SW 1271 (cell line): Measurements from ENCODE around the gene PIM3.

ENCODE experiments used
- DNase-seq, 2 experiments: peaks; one replicate each; lab custom pipeline; 2025; lab: John Stamatoyannopoulos, UW

The PIM3 gene

DNA sequence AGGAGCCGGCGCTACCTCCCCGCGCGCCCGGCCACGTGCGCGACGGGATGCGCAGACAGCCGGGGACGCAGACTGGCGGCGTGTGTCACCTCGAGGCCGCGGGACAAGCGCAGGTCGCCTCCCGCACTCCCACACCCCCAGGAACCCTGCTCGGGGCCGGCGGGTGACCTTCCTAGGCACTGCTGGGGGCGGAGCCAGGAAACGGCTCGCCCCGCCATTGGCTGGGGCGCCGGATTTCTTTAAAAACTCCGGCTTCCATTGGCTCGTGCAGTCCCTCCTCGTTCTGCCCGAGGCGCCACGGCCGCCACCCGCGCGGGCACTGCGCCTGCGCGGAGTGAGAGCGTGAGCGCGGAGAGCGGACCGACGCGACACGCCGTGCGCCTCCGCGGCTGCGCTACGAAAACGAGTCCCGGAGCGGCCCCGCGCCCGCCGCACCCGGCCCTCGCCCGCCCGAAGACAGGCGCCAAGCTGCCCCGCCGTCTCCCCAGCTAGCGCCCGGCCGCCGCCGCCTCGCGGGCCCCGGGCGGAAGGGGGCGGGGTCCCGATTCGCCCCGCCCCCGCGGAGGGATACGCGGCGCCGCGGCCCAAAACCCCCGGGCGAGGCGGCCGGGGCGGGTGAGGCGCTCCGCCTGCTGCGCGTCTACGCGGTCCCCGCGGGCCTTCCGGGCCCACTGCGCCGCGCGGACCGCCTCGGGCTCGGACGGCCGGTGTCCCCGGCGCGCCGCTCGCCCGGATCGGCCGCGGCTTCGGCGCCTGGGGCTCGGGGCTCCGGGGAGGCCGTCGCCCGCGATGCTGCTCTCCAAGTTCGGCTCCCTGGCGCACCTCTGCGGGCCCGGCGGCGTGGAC, at the start of gene PIM3:
PIM3 (plus strand) TSS at position 614 of the 846 bp plus-strand sequence; CDS start at position 790, 176 bp downstream.
- peak; percentile 84 to 89 for DNase-seq

GRCh38 chr22:49911881-49912625, 48.5 kb upstream of the PIM3 start:
- DNase-seq: no peak

- no peak for DNase-seq
Measured at GRCh38 chr22:49913026-49913425, 47.5 kb upstream of the PIM3 start.

GRCh38 chr22:49913446-49913845, 47.1 kb upstream of the PIM3 start:
- DNase-seq: no peak

DNA sequence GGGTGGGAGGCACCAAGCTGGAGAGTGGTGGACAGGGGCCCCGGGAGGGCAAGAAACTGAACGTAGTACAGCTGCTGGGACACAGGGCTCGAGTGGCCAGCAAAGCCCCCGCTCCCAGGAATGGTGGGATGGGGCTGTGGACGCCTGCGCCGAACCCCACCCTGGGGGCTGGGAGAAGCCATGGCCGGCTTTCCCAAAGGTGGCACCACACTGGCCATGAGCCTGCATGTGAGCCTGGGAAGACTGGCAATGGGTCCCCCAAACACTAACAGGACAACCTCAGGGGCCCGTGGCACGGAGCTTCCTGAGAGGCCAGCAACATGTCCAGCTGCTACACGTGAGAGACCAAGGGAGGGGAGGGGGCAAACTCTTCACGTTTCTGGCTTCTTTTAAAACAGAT, 46.3 kb upstream of the PIM3 start:
- no peak for DNase-seq

DNA sequence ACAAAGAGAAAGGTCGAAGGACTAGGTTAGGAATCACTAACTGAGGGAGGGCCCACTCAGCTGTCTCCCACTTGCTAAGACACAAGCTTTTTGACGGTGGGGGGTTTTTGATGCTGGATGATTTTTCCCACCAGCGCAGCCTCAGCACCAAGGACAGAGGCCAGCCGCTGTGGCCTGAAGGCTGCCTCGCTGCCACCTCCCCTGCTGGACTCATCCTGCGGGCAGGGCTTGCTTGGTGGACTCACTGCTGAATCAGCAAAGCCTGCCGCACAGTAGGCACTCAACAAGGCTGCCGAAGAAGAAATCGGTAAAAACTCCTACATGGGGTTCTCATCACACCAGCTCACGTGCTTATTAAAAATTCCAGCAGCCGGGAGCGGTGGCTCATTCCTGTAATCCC, 45.0 kb upstream of the PIM3 start:
- DNase-seq: no peak

DNA sequence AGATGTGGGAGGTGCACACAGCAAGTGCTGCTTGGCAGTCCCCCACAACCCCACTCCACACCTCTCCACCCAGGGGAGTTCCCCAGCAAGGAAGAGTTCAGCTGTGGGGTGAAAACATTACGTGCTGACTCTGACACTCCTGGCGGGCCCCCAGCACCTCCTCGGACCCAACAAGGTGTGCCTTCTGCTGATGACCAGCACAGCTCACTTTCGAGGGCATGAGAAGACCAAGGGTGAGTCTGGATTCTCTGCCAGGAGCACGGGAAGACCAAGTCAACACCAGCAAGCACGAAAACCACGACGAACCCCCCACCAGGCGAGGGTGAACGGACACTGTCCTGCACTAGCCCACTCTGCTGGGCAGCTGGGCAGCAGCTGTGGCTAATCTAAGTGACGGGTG, 43.7 kb upstream of the PIM3 start:
- no peak for DNase-seq

- peak; percentile 40 to 88 for DNase-seq
Measured at GRCh38 chr22:49917974-49918910, 42.3 kb upstream of the PIM3 start, which contains the start of the genes ALG12 and CRELD2. Gene ALG12 (minus strand): TSS chr22:49918438. CDS start chr22:49913765, 4,673 bp downstream. Gene CRELD2 (plus strand): TSS chr22:49918634. CDS start chr22:49918770, 136 bp downstream.

- DNase-seq: no peak
Measured at GRCh38 chr22:49918911-49919881, 41.4 kb upstream of the PIM3 start.

- no peak for DNase-seq
Measured at GRCh38 chr22:49920859-49921258, 39.7 kb upstream of the PIM3 start.

- no peak for DNase-seq
Measured at GRCh38 chr22:49921508-49922278, 38.9 kb upstream of the PIM3 start.

DNA sequence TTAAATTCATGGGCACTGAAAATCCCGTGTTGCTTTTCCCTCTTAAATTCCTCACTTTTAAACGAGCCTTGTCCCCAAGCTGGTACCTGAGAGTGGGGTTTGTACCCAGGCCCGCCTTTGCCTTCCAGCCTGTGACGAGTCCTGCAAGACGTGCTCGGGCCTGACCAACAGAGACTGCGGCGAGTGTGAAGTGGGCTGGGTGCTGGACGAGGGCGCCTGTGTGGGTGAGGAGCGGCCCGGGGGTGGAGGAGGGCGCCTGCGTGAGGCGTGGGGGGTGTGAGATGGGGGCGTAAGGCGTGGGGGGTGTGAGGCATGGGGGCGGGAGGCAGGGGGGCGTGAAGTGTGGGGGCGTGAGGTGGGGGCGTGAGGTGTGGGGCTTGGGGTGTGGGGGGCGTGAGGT, 38.1 kb upstream of the PIM3 start:
- DNase-seq: no peak

GRCh38 chr22:49922926-49923325, 37.6 kb upstream of the PIM3 start:
- no peak for DNase-seq

GRCh38 chr22:49923445-49923844, 37.1 kb upstream of the PIM3 start:
- DNase-seq: no peak

GRCh38 chr22:49924113-49924833, 36.3 kb upstream of the PIM3 start:
- DNase-seq: no peak

DNA sequence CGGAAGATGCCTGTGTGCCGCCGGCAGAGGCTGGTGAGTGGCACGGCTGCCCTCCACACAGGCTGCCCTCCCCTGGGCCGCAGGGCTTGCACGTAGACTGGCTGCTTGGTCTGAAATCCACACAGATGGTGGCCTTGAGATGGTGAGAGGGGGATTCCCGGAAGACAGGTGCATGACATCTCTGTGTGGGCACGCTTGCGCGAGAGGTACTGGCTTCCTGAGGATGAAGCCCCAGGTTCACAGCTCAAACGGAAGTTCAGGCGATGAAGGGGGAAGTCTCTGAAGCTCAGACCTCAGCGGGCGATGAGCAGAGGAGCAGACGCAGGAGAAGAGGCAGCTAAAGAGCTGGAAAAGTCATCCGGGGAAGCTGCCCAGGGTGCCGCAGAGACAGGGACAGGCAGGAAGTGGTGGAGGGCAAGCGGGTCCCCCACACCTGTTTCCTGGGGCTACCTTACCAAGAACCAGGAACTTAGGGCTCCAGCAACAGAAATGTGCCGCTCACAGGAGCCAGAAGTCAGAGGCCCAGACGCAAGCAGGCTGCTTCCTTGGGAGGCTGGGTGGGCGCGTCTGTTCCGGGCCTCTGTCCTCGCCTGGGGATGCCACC, 34.9 kb upstream of the PIM3 start:
- DNase-seq: no peak

DNA sequence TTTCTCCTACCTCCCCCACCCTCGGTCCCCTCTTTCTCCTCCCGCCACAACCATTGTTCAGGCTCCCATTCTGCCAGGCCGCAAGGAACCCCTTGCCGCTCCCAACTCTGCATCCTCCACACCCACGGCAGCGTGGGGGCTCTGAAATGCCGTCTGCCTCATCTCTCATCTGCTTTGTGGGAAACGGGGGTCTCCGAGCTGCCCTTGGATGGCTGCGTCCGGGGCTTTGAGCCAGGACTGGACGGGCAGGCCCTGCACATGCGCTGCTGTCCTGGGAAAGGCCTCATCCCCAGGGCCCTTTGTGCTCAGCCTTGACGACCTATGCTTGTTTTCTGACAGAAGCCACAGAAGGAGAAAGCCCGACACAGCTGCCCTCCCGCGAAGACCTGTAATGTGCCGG, 33.7 kb upstream of the PIM3 start:
- no peak for DNase-seq

DNA sequence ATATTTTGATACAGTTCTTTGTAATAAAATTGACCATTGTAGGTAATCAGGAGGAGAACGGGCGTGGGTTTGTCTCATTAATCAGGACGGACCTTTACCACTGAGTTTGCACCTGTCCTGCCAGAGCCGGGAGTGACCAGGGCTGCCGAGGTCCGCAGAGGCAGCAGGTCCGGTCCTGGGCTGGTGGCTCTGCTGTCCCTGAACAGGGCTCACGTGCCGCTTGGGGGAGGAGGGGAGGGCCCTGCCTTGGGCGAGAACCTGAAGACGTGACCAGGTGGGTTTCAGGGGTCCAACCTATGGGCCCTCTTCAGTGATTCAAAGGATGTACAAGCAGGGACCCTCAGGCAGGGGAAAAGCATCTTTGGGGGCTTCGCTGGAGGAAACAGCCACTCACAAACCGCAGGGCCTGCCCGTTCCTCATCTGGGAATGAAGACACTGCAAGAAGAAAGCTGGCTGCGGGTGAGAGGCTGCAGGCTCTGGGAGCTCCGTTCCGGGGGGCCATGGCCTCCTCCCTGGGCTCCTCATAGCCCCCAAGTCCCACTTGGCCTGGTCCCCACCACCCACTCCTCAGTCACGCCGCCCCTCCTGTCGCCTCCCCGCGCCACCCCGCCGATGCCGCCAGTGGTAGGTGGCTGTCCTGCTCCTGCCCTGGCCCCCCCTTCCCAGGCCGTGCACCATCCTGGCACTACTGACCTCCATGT, 32.9 kb upstream of the PIM3 start:
- no peak for DNase-seq
